NK-92 treated with Interleukin-12 subunit alpha and Interleukin-12 subunit beta, amount 100 ng/mL, for 24 hours (cell line): ENCODE results near the gene LSR.
"Not testable (repeated sequence)": the region's sequence is repeated elsewhere in the genome, so short reads cannot be mapped to it uniquely, and the experiment has no call there.

Source experiments
- DNase-seq: peaks from one replicate; lab custom pipeline; 2025; lab: John Stamatoyannopoulos, UW

The LSR gene

GRCh38 chr19:35286101-35286500, 37.3 kb downstream of the LSR start:
- not testable (repeated sequence) for DNase-seq

- no peak for DNase-seq
Measured at GRCh38 chr19:35287713-35288112, 38.9 kb downstream of the LSR start.

GRCh38 chr19:35288331-35288730, 39.5 kb downstream of the LSR start:
- no peak for DNase-seq

GRCh38 chr19:35288906-35289305, 40.1 kb downstream of the LSR start:
- DNase-seq = no peak

GRCh38 chr19:35290381-35291127, 41.8 kb downstream of the LSR start:
- no peak for DNase-seq

GRCh38 chr19:35291259-35291658, 42.5 kb downstream of the LSR start:
- no peak for DNase-seq

GRCh38 chr19:35291916-35292315, 43.1 kb downstream of the LSR start, which contains the start of gene MAG:
Gene MAG, plus strand, starts transcription at chr19:35292161. Its CDS starts 3,248 bp downstream, at chr19:35295409.
- DNase-seq = no peak

GRCh38 chr19:35292421-35293362, 43.9 kb downstream of the LSR start:
- DNase-seq = no peak

GRCh38 chr19:35293363-35293739, 44.5 kb downstream of the LSR start:
- no peak for DNase-seq

- no peak for DNase-seq
Measured at GRCh38 chr19:35293808-35294207, 45.0 kb downstream of the LSR start.

- no peak for DNase-seq
Measured at GRCh38 chr19:35294328-35294727, 45.5 kb downstream of the LSR start.

GRCh38 chr19:35294859-35295791, 46.3 kb downstream of the LSR start:
- no peak for DNase-seq

- DNase-seq = no peak
Measured at GRCh38 chr19:35295792-35296462, 47.1 kb downstream of the LSR start.

- DNase-seq = no peak
Measured at GRCh38 chr19:35296644-35297514, 48.1 kb downstream of the LSR start.

- no peak for DNase-seq
Measured at GRCh38 chr19:35297515-35297848, 48.7 kb downstream of the LSR start.

GRCh38 chr19:35297922-35298321, 49.1 kb downstream of the LSR start:
- no peak for DNase-seq

- no peak for DNase-seq
Measured at GRCh38 chr19:35298561-35298972, 49.8 kb downstream of the LSR start.

- no peak for DNase-seq
Measured at GRCh38 chr19:35299523-35300338, 50.9 kb downstream of the LSR start.

- DNase-seq = no peak
Measured at GRCh38 chr19:35300339-35300649, 51.5 kb downstream of the LSR start.

GRCh38 chr19:35301961-35302360, 53.2 kb downstream of the LSR start:
- DNase-seq = no peak
